HT1080 (cell line): ENCODE results near the gene RNF180. TPM values are rescaled to one million over a fixed set of nuclear protein-coding genes. Genes with fewer than 3 reads are reported as not detected.
"Not testable (repeated sequence)": the region's sequence is repeated elsewhere in the genome, so short reads cannot be mapped to it uniquely, and the experiment has no call there.

ENCODE experiments used
- DNase-seq: peaks from one replicate; pipeline ENCODE4 v3.0.0-alpha.2; 2015; ENCODE audit warnings: low read depth
- total RNA-seq: library from RNA; depleted of rRNA; stranded (reverse); fragments of >200 nt; shearing (Covaris generic); gene quantifications from 2 replicates; pipeline ENCODE4 v1.2.3, GENCODE V29; 2014; rRNA removed

RNF180 gene
- total RNA-seq, 1 experiment from 2014 or later: 5.9 TPM

DNA sequence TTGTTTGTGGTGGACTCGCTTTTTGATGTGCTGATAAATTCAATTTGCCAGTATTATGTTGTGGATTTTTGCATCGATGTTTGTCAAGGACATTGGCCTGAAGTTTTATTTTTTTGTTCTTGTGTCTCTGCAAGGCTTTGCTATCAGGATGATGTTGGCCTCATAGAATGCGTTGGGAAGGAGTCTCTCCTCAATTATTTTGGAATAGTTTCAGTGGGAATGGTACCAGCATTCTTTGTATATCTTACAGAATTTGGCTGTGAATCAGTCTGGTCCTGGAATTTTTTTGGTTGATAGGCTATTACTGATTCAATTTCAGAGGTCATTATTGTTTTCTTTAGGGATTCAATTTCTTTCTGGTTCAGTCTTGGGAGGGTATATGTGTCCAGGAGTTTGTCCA lies 198.8 kb downstream of the RNF180 start:
- DNase-seq: no peak

DNA sequence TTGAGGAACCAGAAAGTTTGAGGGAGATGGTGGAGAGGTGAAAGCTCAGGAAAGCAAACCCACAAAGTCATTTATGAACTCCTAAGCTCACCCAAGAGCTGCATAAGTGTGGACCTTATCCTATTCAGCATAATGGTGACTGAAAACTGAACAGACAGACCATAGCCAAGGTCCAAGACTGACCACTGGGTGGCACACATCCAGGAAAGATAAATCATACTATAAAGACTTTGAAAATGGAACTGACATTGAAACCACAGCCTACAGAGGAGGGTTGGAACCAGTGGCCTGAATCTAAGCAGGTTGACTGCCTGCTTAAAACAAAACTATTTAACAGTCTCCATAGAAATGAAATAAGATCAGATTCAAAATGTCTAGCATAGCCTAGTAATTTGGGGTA lies 219.1 kb downstream of the RNF180 start:
- DNase-seq: peak; percentile 55

DNA sequence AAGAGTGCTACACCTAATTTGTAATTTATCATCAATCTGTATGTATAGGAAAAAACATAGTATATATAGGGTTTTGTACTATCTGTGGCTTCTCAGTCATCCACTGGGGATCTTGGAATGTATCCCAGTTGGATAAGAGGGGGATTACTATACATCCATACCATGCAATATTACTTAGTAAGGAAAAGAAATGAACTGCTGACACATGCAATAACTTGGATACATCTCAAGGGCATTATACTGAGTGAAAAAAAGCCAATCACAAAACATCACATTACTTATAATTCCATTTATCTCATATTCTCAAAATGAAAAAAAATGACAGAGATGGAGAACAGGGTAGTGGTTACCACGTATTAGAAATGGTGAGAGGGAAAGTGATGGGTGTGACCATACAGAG lies 231.9 kb downstream of the RNF180 start:
- DNase-seq: no peak

DNA sequence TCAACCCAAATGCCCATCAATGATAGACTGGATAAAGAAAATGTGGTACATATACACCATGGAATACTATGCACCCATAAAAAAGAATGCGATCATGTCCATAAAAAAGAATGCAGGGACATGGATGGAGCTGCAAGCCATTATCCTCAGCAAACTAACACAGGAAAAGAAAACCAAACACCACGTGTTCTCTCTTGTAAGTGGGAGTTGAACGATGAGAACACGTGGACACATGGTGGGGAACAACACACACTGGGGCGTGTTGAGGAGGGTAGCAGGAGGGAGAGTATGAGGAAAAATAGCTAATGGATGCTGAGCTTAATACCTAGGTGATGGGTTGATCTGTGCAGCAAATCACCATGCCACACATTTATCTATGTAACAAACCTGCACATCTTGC lies 233.1 kb downstream of the RNF180 start:
- not testable (repeated sequence) for DNase-seq

DNA sequence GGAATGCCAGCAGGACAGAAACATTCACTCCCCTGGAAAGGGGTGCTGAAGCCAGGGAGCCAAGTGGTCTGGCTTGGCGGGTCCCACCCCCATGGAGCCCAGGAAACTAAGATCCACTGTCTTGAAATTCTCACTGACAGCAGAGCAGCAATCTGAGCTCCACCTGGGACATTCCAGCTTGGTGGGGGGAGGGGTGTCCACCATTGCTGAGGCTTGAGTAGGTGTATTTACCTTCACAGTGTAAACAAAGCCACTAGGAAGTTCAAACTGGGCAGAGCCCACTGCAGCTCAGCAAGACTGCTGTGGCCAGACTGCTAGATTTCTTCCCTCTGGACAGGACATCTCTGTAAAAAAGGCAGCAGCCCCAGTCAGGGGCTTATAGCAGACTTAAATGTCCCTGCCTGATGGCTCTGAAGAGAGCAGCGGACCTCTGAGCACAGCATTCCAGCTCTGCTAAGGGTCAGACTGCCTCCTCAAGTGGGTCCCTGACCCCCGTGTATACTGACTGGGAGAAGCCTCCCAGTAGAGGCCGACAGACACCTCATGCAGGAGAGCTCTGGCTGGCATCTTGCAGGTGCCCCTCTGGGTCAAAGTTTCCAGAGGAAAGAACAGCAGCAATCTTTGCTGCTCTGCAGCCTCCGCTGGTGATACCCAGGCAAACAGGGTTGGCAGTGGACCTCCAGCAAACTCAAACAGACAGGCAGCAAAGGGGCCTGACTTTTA lies 241.6 kb downstream of the RNF180 start:
- not testable (repeated sequence) for DNase-seq

DNA sequence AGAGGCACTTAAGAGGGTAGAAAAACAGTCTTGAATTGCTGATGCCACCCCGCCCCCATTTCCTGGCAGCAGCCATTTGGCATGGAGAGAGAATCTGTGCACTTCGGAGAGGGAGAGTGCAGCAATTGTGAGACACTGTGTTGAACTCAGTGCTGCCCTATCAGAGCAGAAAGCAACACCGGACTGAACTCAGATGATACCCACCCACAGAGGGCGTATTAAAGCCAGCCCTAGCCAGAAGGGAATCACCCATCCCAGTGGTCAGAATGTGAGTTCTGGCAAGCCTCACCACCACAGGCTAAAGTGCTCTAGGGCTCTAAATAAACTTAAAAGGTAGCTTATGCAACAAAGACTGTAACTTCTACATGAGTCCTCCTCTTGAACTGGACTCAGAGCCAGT lies 251.7 kb downstream of the RNF180 start:
- peak; percentile 4 for DNase-seq

DNA sequence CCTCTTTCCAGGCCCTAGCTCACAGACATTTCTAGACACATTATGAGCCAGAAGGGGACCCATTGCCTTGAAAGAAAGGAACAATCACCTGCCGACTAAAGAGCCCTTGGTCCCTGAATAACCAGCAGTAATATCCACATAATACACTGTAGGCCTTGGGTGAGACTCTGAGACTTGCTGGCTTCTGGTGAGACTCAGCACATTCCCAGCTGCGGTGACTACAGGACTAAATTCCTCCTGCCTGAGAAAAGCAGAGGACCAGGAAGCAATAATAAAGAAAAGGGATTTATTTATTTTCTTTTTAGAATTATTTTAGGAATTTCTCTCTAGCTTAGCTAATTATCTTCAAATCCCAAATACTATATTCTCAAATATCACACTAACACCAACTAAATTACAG lies 252.4 kb downstream of the RNF180 start:
- DNase-seq: no peak

Other genes with a start within 250 kb of the RNF180 start
- not detected in 2 replicates for gene HTR1A, start 203.4 kb upstream of the RNF180 start, total RNA-seq